ENCODE data around the gene SPATA9. TPM values are rescaled to one million over a fixed set of nuclear protein-coding genes. Genes with fewer than 3 reads are reported as not detected.

Gene SPATA9
- total and polyA plus RNA-seq, 9 of the 15 experiments (the other 6 are each of a cell fraction or from before 2014, with no cell fraction given) = 0.16 to 5.5 (median 0.39) TPM; not detected in 3

- TF ChIP-seq, protein P1, sequence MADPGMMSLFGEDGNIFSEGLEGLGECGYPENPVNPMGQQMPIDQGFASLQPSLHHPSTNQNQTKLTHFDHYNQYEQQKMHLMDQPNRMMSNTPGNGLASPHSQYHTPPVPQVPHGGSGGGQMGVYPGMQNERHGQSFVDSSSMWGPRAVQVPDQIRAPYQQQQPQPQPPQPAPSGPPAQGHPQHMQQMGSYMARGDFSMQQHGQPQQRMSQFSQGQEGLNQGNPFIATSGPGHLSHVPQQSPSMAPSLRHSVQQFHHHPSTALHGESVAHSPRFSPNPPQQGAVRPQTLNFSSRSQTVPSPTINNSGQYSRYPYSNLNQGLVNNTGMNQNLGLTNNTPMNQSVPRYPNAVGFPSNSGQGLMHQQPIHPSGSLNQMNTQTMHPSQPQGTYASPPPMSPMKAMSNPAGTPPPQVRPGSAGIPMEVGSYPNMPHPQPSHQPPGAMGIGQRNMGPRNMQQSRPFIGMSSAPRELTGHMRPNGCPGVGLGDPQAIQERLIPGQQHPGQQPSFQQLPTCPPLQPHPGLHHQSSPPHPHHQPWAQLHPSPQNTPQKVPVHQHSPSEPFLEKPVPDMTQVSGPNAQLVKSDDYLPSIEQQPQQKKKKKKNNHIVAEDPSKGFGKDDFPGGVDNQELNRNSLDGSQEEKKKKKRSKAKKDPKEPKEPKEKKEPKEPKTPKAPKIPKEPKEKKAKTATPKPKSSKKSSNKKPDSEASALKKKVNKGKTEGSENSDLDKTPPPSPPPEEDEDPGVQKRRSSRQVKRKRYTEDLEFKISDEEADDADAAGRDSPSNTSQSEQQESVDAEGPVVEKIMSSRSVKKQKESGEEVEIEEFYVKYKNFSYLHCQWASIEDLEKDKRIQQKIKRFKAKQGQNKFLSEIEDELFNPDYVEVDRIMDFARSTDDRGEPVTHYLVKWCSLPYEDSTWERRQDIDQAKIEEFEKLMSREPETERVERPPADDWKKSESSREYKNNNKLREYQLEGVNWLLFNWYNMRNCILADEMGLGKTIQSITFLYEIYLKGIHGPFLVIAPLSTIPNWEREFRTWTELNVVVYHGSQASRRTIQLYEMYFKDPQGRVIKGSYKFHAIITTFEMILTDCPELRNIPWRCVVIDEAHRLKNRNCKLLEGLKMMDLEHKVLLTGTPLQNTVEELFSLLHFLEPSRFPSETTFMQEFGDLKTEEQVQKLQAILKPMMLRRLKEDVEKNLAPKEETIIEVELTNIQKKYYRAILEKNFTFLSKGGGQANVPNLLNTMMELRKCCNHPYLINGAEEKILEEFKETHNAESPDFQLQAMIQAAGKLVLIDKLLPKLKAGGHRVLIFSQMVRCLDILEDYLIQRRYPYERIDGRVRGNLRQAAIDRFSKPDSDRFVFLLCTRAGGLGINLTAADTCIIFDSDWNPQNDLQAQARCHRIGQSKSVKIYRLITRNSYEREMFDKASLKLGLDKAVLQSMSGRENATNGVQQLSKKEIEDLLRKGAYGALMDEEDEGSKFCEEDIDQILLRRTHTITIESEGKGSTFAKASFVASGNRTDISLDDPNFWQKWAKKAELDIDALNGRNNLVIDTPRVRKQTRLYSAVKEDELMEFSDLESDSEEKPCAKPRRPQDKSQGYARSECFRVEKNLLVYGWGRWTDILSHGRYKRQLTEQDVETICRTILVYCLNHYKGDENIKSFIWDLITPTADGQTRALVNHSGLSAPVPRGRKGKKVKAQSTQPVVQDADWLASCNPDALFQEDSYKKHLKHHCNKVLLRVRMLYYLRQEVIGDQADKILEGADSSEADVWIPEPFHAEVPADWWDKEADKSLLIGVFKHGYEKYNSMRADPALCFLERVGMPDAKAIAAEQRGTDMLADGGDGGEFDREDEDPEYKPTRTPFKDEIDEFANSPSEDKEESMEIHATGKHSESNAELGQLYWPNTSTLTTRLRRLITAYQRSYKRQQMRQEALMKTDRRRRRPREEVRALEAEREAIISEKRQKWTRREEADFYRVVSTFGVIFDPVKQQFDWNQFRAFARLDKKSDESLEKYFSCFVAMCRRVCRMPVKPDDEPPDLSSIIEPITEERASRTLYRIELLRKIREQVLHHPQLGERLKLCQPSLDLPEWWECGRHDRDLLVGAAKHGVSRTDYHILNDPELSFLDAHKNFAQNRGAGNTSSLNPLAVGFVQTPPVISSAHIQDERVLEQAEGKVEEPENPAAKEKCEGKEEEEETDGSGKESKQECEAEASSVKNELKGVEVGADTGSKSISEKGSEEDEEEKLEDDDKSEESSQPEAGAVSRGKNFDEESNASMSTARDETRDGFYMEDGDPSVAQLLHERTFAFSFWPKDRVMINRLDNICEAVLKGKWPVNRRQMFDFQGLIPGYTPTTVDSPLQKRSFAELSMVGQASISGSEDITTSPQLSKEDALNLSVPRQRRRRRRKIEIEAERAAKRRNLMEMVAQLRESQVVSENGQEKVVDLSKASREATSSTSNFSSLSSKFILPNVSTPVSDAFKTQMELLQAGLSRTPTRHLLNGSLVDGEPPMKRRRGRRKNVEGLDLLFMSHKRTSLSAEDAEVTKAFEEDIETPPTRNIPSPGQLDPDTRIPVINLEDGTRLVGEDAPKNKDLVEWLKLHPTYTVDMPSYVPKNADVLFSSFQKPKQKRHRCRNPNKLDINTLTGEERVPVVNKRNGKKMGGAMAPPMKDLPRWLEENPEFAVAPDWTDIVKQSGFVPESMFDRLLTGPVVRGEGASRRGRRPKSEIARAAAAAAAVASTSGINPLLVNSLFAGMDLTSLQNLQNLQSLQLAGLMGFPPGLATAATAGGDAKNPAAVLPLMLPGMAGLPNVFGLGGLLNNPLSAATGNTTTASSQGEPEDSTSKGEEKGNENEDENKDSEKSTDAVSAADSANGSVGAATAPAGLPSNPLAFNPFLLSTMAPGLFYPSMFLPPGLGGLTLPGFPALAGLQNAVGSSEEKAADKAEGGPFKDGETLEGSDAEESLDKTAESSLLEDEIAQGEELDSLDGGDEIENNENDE (IDR thresholded peaks at IDR 0.05; ENCODE audit: low read depth, low read length) = no peak
- TF ChIP-seq JUND (IDR thresholded peaks at IDR 0.05; ENCODE audit: borderline replicate concordance, low read depth, low read length) = peak; percentile 98
- TF ChIP-seq JUND (tag; IDR thresholded peaks at IDR 0.05; ENCODE audit: borderline replicate concordance, low read depth, low read length) = peak; percentile 98; the same call in 2 of the 3 replicates
- no peak for TF ChIP-seq NFIX (CRISPR knock-in tag; IDR thresholded peaks at IDR 0.05; ENCODE audit: low read depth)
- TF ChIP-seq HLTF (IDR thresholded peaks at IDR 0.05) = no peak
- TF ChIP-seq ZNF143 (CRISPR knock-in tag; IDR thresholded peaks at IDR 0.05) = no peak
- TF ChIP-seq, protein P2, sequence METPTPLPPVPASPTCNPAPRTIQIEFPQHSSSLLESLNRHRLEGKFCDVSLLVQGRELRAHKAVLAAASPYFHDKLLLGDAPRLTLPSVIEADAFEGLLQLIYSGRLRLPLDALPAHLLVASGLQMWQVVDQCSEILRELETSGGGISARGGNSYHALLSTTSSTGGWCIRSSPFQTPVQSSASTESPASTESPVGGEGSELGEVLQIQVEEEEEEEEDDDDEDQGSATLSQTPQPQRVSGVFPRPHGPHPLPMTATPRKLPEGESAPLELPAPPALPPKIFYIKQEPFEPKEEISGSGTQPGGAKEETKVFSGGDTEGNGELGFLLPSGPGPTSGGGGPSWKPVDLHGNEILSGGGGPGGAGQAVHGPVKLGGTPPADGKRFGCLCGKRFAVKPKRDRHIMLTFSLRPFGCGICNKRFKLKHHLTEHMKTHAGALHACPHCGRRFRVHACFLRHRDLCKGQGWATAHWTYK (CRISPR knock-in tag; IDR thresholded peaks at IDR 0.05) = no peak
- peak; percentile 91; the same call in 1 of the 2 replicates for TF ChIP-seq ZNF609 (CRISPR knock-in tag; IDR thresholded peaks at IDR 0.05; ENCODE audit: borderline replicate concordance)
- TF ChIP-seq ADNP (tag; IDR thresholded peaks at IDR 0.05) = peak; percentile 51; the same call in 1 of the 2 replicates
- no peak for TF ChIP-seq ZFX (CRISPR knock-in tag; IDR thresholded peaks at IDR 0.05)
Measured at GRCh38 chr5:95712347-95712958, 29.7 kb upstream of the SPATA9 start (continued).
